NCI-H460 (cell line): Measurements from ENCODE around the gene MTMR11. TPM values are rescaled to one million over a fixed set of nuclear protein-coding genes. Genes with fewer than 3 reads are reported as not detected.

Experiments used
- total RNA-seq: library from RNA; depleted of rRNA; stranded (reverse); fragments of >200 nt; shearing (Covaris generic); gene quantifications from 2 replicates; pipeline ENCODE4 v1.2.3, GENCODE V29; 2014; rRNA removed

Gene MTMR11
- total RNA-seq, 1 experiment from 2014 or later = 8.7 TPM

Other genes starting within 250 kb of the MTMR11 start
- gene FCGR1A, start 154.2 kb downstream of the MTMR11 start, total RNA-seq = not detected in 2 replicates
- gene BOLA1, start 37.3 kb downstream of the MTMR11 start, total RNA-seq = 21.7 and 24.9 TPM in 2 replicates
- 0.63 and 1.3 TPM in 2 replicates for gene SV2A, start 19.0 kb downstream of the MTMR11 start, total RNA-seq
- 20.0 and 29.4 TPM in 2 replicates for gene SF3B4, start 9.1 kb downstream of the MTMR11 start, total RNA-seq
- 18.9 TPM in 2 replicates for gene OTUD7B, start 73.8 kb upstream of the MTMR11 start, total RNA-seq
- 43.4 and 46.9 TPM in 2 replicates for gene VPS45, start 130.9 kb upstream of the MTMR11 start, total RNA-seq
- gene PLEKHO1, start 213.0 kb upstream of the MTMR11 start, total RNA-seq = 6.7 and 10.1 TPM in 2 replicates